Liver (tissue), 3 donors: ENCODE results near the gene SEMA3C.

Source experiments
- EGR1 ChIP-seq, 2 donors: IDR thresholded peaks; 2 replicates each; pipeline ENCODE4 v1.6.1; 2016 to 2018; ENCODE audit warnings: antibody characterized with exemption in 2 of 2, low read depth in 2 of 2
- GABPA ChIP-seq, 2 donors: IDR thresholded peaks in 1 of 2; conservative IDR thresholded peaks in 1 of 2; 2 replicates each; pipeline ENCODE4 v1.6.1; 2016; ENCODE audit warnings: antibody characterized with exemption in 2 of 2, mild to moderate bottlenecking in 1 of 2, moderate library complexity in 1 of 2
- HNF4G ChIP-seq: IDR thresholded peaks from 2 replicates; pipeline ENCODE4 v1.6.1; 2016; ENCODE audit warnings: antibody characterized with exemption
- JUND ChIP-seq, 2 donors: IDR thresholded peaks; 2 replicates each; pipeline ENCODE4 v1.6.1; 2016; ENCODE audit warnings: antibody characterized with exemption in 2 of 2
- RAD21 ChIP-seq, 2 donors: IDR thresholded peaks; 2 replicates each; pipeline ENCODE4 v1.6.1; 2016; ENCODE audit warnings: antibody characterized with exemption in 2 of 2, mild to moderate bottlenecking in 2 of 2
- TAF1 ChIP-seq: conservative IDR thresholded peaks from 2 replicates; pipeline ENCODE4 v1.6.1; 2016; ENCODE audit warnings: antibody characterized with exemption, mild to moderate bottlenecking
- TF ChIP-seq, protein P1 (sequence below): fragments of 150-350 bp; IDR thresholded peaks from 2 replicates; pipeline ENCODE4 v1.5.1; 2017; ENCODE audit warnings: improper control_type of control experiment, low read depth, low read length; ENCODE audit not compliant: missing input control
- TF ChIP-seq, protein P2 (sequence below): IDR thresholded peaks from 2 replicates; pipeline ENCODE4 v1.6.1; 2016; ENCODE audit warnings: antibody characterized with exemption
- TF ChIP-seq, protein P3 (sequence below): IDR thresholded peaks from 2 replicates; pipeline ENCODE4 v1.6.1; 2016; ENCODE audit warnings: antibody characterized with exemption
- donor health status: healthy.
- donor health status: healthy.

DNA sequence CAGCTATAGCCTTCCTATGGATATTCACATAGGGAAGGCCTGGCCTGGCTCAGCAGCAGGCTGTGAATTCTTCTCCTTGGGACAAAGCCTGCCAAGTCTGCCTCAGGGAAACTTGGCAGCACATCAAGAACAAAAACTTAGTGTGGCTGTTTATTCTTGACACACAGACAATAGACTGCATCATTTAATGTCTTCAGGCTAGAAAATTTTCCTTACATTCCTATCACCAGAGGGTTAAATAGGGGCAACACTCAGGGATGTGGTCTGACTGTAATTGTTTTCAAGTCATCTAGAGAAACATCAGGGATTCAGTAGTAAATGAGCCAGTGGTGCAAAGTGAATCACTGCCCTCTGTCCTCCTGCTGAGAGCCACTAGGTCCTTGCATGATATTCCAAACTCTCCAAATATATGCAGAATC lies 137.3 kb downstream of the SEMA3C start:
- TF ChIP-seq, protein P1, sequence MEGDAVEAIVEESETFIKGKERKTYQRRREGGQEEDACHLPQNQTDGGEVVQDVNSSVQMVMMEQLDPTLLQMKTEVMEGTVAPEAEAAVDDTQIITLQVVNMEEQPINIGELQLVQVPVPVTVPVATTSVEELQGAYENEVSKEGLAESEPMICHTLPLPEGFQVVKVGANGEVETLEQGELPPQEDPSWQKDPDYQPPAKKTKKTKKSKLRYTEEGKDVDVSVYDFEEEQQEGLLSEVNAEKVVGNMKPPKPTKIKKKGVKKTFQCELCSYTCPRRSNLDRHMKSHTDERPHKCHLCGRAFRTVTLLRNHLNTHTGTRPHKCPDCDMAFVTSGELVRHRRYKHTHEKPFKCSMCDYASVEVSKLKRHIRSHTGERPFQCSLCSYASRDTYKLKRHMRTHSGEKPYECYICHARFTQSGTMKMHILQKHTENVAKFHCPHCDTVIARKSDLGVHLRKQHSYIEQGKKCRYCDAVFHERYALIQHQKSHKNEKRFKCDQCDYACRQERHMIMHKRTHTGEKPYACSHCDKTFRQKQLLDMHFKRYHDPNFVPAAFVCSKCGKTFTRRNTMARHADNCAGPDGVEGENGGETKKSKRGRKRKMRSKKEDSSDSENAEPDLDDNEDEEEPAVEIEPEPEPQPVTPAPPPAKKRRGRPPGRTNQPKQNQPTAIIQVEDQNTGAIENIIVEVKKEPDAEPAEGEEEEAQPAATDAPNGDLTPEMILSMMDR = no peak
- TF ChIP-seq HNF4G (no peak), RAD21 (IDR thresholded peaks at IDR 0.05) (no peak), GABPA (IDR thresholded peaks at IDR 0.05 in 1 of 2, conservative IDR thresholded peaks at IDR 0.05 in 1 of 2) (no peak), TAF1 (no peak), JUND (IDR thresholded peaks at IDR 0.05) (no peak), EGR1 (IDR thresholded peaks at IDR 0.05; ENCODE audit: low read depth in 2 of 2) (no peak)
- TF ChIP-seq, protein P2, sequence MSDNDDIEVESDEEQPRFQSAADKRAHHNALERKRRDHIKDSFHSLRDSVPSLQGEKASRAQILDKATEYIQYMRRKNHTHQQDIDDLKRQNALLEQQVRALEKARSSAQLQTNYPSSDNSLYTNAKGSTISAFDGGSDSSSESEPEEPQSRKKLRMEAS = no peak
- TF ChIP-seq, protein P3, sequence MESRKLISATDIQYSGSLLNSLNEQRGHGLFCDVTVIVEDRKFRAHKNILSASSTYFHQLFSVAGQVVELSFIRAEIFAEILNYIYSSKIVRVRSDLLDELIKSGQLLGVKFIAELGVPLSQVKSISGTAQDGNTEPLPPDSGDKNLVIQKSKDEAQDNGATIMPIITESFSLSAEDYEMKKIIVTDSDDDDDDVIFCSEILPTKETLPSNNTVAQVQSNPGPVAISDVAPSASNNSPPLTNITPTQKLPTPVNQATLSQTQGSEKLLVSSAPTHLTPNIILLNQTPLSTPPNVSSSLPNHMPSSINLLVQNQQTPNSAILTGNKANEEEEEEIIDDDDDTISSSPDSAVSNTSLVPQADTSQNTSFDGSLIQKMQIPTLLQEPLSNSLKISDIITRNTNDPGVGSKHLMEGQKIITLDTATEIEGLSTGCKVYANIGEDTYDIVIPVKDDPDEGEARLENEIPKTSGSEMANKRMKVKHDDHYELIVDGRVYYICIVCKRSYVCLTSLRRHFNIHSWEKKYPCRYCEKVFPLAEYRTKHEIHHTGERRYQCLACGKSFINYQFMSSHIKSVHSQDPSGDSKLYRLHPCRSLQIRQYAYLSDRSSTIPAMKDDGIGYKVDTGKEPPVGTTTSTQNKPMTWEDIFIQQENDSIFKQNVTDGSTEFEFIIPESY = no peak
